DND-41 (cell line): ENCODE measurements around the gene PRR35.
A peak's percentile ranks its signal among the peaks of the same experiment; 100 is the strongest.

Source experiments
- ATAC-seq: fragments of 200-7000 bp; cut with Tn5 transposase; 3 replicates; pipeline ENCODE4 v1.9.1; 2021; ENCODE audit warnings: low read depth; ENCODE audit not compliant: insufficient read depth
- DNase-seq: peaks from one replicate; pipeline ENCODE4 v3.0.0-alpha.2; 2020
- H2AFZ ChIP-seq: 2 replicates; pipeline ENCODE4 v1.6.0; 2012; ENCODE audit warnings: low read depth, low read length
- H3K27ac ChIP-seq: 2 replicates; pipeline ENCODE4 v1.5.1; 2012; ENCODE audit warnings: low read length, inconsistent platforms
- H3K27me3 ChIP-seq: fragments of 200-600 bp; sonication (generic); 2 replicates; pipeline ENCODE4 v1.6.0; 2012; ENCODE audit warnings: low read length, mild to moderate bottlenecking, inconsistent platforms; ENCODE audit not compliant: insufficient read depth, poor library complexity
- H3K36me3 ChIP-seq: 2 replicates; pipeline ENCODE4 v1.5.1; 2012; ENCODE audit warnings: low read length, inconsistent platforms; ENCODE audit not compliant: insufficient read depth
- H3K4me1 ChIP-seq: 2 replicates; pipeline ENCODE4 v1.5.1; 2012; ENCODE audit warnings: mild to moderate bottlenecking, low read length; ENCODE audit not compliant: insufficient read depth
- H3K4me2 ChIP-seq: 2 replicates; pipeline ENCODE4 v1.6.0; 2012; ENCODE audit warnings: mild to moderate bottlenecking, moderate library complexity, low read length, inconsistent platforms; ENCODE audit not compliant: insufficient read depth
- H3K4me3 ChIP-seq, 2 experiments: fragments of 200-600 bp in 1 of 2; shearing (Covaris generic) in 1 of 2; 2 replicates each; pipeline ENCODE4 v1.5.1; 2012 to 2016; ENCODE audit warnings: inconsistent platforms in 2 of 2, low read length in 2 of 2, mild to moderate bottlenecking in 2 of 2, low read depth in 1 of 2, moderate library complexity in 1 of 2
- H3K79me2 ChIP-seq: 2 replicates; pipeline ENCODE4 v1.6.0; 2012; ENCODE audit warnings: low read length, inconsistent platforms; ENCODE audit not compliant: insufficient read depth
- H3K9ac ChIP-seq: 2 replicates; pipeline ENCODE4 v1.6.0; 2012; ENCODE audit warnings: low read depth, mild to moderate bottlenecking, inconsistent platforms, low read length, moderate library complexity
- H3K9me3 ChIP-seq: 2 replicates; pipeline ENCODE4 v1.5.1; 2012; ENCODE audit warnings: low read length, moderate library complexity, mild to moderate bottlenecking, inconsistent platforms; ENCODE audit not compliant: insufficient read depth, severe bottlenecking
- H4K20me1 ChIP-seq: 2 replicates; pipeline ENCODE4 v1.6.0; 2012; ENCODE audit warnings: low read length; ENCODE audit not compliant: insufficient read depth
- EZH2 ChIP-seq: IDR thresholded peaks from 3 replicates; pipeline ENCODE4 v1.6.1; 2012; ENCODE audit warnings: borderline replicate concordance, low read depth, mild to moderate bottlenecking, moderate library complexity, low read length, inconsistent platforms; ENCODE audit not compliant: severe bottlenecking
- TF ChIP-seq, protein P1 (sequence below): IDR thresholded peaks from 2 replicates; pipeline ENCODE4 v1.5.1; 2012; ENCODE audit warnings: borderline replicate concordance, low read length, moderate library complexity, mild to moderate bottlenecking; ENCODE audit not compliant: poor library complexity, severe bottlenecking; ENCODE audit errors: extremely low read depth

PRR35 gene

DNA sequence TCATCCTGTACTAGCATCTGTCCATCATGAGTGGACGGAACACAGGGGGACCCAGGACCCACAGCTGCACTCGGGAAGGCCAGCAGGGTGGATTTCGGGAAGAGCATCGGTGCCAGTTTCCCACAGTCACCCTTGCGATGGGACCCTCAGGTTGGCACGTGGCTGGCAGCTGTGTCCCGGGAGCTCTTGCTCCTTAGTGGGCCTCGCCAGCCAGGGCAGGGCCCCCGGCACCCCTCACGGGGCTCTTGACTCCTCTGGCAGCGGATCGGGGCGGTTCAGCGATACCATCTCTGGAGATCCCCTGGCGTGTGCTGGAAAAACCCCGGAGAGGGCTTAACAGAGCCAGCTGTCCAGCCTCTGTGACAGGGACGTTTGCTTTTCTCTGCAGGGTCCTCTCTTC is 23.4 kb upstream of the PRR35 start:
- ATAC-seq (no peak), DNase-seq (no peak)
- Histone ChIP-seq H2AFZ (no peak overlapping the region), H3K27me3 (no peaks in the 10 kb centered on the region), H3K4me1 (no peaks in the 10 kb centered on the region), H3K4me2 (no peak overlapping the region), H3K9me3 (no peaks in the 10 kb centered on the region), H3K79me2 (peaks cover 93% of the 10 kb centered on the region), H3K36me3 (peaks cover 48% of the 10 kb centered on the region), H3K9ac (no peak overlapping the region), H3K27ac (no peak overlapping the region), H4K20me1 (peaks cover 88% of the 10 kb centered on the region), H3K4me3 (no peak overlapping the region)
- TF ChIP-seq EZH2, result no peak
- TF ChIP-seq, protein P1, sequence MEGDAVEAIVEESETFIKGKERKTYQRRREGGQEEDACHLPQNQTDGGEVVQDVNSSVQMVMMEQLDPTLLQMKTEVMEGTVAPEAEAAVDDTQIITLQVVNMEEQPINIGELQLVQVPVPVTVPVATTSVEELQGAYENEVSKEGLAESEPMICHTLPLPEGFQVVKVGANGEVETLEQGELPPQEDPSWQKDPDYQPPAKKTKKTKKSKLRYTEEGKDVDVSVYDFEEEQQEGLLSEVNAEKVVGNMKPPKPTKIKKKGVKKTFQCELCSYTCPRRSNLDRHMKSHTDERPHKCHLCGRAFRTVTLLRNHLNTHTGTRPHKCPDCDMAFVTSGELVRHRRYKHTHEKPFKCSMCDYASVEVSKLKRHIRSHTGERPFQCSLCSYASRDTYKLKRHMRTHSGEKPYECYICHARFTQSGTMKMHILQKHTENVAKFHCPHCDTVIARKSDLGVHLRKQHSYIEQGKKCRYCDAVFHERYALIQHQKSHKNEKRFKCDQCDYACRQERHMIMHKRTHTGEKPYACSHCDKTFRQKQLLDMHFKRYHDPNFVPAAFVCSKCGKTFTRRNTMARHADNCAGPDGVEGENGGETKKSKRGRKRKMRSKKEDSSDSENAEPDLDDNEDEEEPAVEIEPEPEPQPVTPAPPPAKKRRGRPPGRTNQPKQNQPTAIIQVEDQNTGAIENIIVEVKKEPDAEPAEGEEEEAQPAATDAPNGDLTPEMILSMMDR, result no peak

DNA sequence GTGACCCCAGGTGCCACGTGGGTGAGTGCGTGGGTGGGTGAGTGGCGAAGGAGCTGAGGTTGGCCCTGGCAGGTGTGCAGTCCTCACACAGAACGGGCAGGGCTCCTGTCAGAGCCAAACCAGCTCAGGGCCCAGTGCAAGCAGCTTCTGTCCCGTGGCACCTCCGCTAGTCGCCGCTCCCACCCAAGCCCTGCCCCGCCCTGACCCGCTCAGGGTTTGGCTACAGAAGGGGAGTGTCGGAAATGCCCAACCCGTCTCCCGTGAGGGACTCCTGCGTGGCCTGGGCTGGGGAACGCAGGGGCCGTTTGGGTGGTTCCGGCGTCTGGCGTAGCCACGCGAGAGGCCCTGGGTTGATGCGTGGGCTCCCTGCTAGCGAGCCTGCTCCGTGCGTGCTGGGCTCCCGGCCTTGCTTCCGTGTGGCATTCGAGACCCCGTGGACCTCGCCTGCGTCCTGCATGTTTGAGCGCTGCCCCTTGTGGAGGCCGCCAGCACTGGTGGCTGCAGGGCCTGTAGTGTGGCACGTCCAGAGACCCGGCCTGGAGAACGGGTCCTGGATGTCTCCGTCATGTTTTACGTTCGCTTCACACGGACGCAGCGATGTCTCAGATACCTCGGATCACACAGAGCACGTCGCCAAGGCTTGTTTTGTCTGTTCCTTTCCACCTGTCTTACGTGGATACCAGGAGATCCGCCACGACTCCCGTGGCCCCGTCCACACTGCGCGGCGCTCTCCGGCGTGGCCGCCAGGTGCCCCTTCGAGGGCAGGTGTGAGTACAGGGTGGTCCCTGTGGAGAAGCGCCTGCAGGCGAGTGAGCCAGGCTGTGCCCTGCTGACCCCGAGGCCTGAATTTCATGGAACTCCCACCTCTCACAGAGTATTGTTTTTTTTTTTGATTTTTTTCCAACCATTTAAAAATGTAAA is 22.5 kb upstream of the PRR35 start:
- Histone ChIP-seq H3K36me3 (peaks cover 48% of the 10 kb centered on the region), H3K9me3 (no peaks in the 10 kb centered on the region), H3K4me1 (no peaks in the 10 kb centered on the region), H3K79me2 (peaks cover 94% of the 10 kb centered on the region), H3K4me2 (no peak overlapping the region), H4K20me1 (peaks cover 92% of the 10 kb centered on the region), H3K9ac (no peak overlapping the region), H2AFZ (no peak overlapping the region), H3K27ac (no peak overlapping the region), H3K4me3 (no peak overlapping the region), H3K27me3 (no peaks in the 10 kb centered on the region)
- ATAC-seq, result no peak
- TF ChIP-seq EZH2, result no peak
- TF ChIP-seq, protein P1, result peak; percentile 17
- no peak for DNase-seq

- H3K9ac ChIP-seq, result no peak overlapping the region
- no peak overlapping the region for H3K4me3 ChIP-seq
- H3K79me2 ChIP-seq, result peaks cover 90% of the 10 kb centered on the region
- DNase-seq (no peak), ATAC-seq (no peak)
- no peak overlapping the region for H3K27ac ChIP-seq
- H2AFZ ChIP-seq, result no peak overlapping the region
- no peaks in the 10 kb centered on the region for H3K27me3 ChIP-seq
- no peak for TF ChIP-seq EZH2
- TF ChIP-seq, protein P1, result no peak
- peaks cover 89% of the 10 kb centered on the region for H4K20me1 ChIP-seq
- H3K4me2 ChIP-seq, result no peak overlapping the region
- H3K4me1 ChIP-seq, result no peaks in the 10 kb centered on the region
- H3K36me3 ChIP-seq, result peaks cover 41% of the 10 kb centered on the region
- no peaks in the 10 kb centered on the region for H3K9me3 ChIP-seq
These were observed 20.2 kb upstream of the PRR35 start for GRCh38 chr16:539901-540530.
